HUES64 (cell line): ENCODE measurements around the gene EMC8.

Experiments
- H3K27ac ChIP-seq: 2 replicates; pipeline ENCODE4 v1.7.0; 2013; ENCODE audit warnings: low read depth, low read length, inconsistent platforms
- H3K27me3 ChIP-seq: 2 replicates; pipeline ENCODE4 v1.6.1; 2013; ENCODE audit warnings: mild to moderate bottlenecking, low read length; ENCODE audit not compliant: insufficient read depth
- H3K36me3 ChIP-seq: 2 replicates; pipeline ENCODE4 v1.6.1; 2013; ENCODE audit warnings: mild to moderate bottlenecking, low read length; ENCODE audit not compliant: insufficient read depth
- H3K4me1 ChIP-seq: 2 replicates; pipeline ENCODE4 v1.6.1; 2013; ENCODE audit warnings: mild to moderate bottlenecking, low read length, moderate library complexity; ENCODE audit not compliant: insufficient read depth
- H3K4me3 ChIP-seq: 2 replicates; pipeline ENCODE4 v1.5.1; 2013; ENCODE audit warnings: mild to moderate bottlenecking, low read length, moderate library complexity
- H3K9ac ChIP-seq: 2 replicates; pipeline ENCODE4 v1.6.1; 2013; ENCODE audit warnings: mild to moderate bottlenecking, low read depth, low read length
- H3K9me3 ChIP-seq: 2 replicates; pipeline ENCODE4 v1.6.1; 2013; ENCODE audit warnings: low read depth, low read length; ENCODE audit not compliant: insufficient read depth
- WGBS: fragments of 150-250, 120-280 bp; methylation state at CpG from one replicate; pipeline ENCODE4 v1.1.7; 2013; ENCODE audit warnings: missing lambda C conversion rate; 5-methylcytosine and 5-hydroxymethylcytosine counted together

EMC8 gene

DNA sequence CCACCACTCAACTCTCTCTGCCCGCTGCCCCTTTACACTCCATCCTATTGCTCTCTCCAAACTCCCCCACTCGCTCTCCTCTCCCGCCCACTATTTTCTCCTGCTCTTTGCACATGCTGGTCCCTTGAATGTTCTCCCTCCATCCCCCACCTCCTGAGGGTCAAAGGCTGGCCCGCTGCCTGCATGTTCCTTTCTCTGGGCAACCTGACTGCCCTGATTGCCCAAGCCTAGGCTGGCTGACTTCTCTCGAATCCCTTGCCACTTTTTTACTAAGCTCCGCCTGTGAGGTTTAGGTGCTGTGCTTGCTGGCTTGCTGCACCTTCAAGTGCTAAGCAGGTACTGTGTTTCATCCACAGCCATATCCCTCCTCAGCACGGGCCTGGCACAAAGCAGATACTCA lies 2.7 kb downstream of the EMC8 start:
- H3K36me3 ChIP-seq, result peaks cover 65% of the 10 kb centered on the region
- no peaks in the 10 kb centered on the region for H3K9me3 ChIP-seq
- H3K27ac ChIP-seq, result no peak overlapping the region
- 93% methylated on average over 7 of the region's 7 CpGs for WGBS
- H3K9ac ChIP-seq, result no peak overlapping the region
- H3K4me3 ChIP-seq, result no peak overlapping the region
- peaks cover 2% of the 10 kb centered on the region; the same call in 1 of the 2 replicates for H3K4me1 ChIP-seq
- no peaks in the 10 kb centered on the region for H3K27me3 ChIP-seq

DNA sequence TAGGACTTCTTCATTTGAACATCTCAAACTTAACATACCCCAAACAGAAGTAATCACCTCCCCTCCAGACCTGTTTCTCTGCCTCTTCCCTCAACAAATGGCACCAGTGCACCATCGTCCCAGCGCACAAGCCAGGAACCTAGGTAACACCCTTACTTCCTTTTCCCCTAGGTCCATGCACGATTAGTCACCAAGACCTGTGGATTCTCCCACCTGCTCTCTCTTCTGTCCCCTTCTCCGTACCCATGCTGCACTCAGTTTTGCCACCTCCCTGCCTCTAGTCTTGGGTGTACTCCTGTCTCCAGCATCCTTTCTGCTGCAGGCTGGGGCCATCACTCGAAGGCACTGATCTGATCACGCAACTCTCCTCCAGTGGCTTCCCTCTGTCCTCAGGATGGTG lies 3.2 kb downstream of the EMC8 start:
- 96% methylated on average over 6 of the region's 6 CpGs for WGBS
- Histone ChIP-seq H3K27ac (no peak overlapping the region), H3K4me1 (peaks cover 2% of the 10 kb centered on the region; the same call in 1 of the 2 replicates), H3K4me3 (no peak overlapping the region), H3K9me3 (no peaks in the 10 kb centered on the region), H3K9ac (no peak overlapping the region), H3K36me3 (peaks cover 64% of the 10 kb centered on the region), H3K27me3 (no peaks in the 10 kb centered on the region)

DNA sequence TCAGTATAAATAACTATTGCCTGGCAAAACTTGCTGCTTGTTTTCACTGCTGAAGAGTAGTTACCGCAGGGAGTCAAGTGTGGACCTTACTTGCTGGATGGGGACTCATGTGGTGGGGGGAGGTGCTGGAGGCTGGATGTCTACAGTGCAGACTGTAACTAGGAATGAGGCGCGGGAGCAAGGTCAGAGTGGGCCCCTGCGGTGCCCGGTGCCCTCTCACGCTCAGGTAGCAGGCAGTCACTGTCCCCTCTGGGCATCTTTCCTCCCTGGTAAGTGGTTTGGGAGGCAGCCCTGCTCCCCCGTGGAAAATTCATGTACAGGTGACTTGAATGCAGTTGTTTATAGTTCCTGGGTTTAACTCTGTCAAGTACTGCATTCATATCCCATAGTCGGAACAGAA lies 4.6 kb downstream of the EMC8 start:
- peaks cover 2% of the 10 kb centered on the region; the same call in 1 of the 2 replicates for H3K4me1 ChIP-seq
- no peak overlapping the region for H3K27ac ChIP-seq
- H3K4me3 ChIP-seq, result no peak overlapping the region
- 94% methylated on average over 8 of the region's 8 CpGs for WGBS
- no peaks in the 10 kb centered on the region for H3K9me3 ChIP-seq
- no peaks in the 10 kb centered on the region for H3K27me3 ChIP-seq
- no peak overlapping the region for H3K9ac ChIP-seq
- peaks cover 63% of the 10 kb centered on the region for H3K36me3 ChIP-seq

DNA sequence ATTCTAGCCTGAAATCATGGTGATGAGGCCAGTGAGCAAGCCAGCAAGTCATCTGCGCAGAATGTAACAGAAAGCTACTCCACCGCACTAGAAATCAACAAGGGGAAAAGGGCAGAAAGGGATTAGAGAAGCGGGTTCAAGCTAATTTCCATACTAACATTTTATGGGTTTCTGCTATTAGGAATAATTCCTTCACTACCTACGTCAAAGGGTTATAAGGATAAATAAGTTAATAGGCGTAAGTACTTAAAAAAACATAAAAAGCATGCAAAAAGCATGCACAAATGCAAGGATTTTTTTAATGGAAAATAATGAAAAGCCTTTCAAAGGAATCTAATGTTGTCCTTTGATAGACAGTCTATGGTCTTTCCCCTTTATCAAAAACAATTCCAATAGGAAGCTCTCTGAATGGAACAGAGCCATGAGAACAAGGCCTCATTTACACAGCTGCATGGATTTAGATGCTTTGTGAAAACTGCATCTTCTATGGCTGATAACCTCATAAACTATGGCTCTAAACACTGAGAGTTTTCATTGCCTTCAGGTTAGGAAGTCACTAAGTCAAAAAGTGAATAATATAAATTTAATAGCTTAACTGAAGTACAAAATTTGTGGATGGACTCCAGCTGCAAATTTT lies 5.6 kb downstream of the EMC8 start:
- Histone ChIP-seq H3K27ac (no peak overlapping the region), H3K9me3 (no peaks in the 10 kb centered on the region), H3K4me1 (peaks cover 2% of the 10 kb centered on the region; the same call in 1 of the 2 replicates), H3K4me3 (no peak overlapping the region), H3K36me3 (peaks cover 69% of the 10 kb centered on the region), H3K27me3 (no peaks in the 10 kb centered on the region), H3K9ac (no peak overlapping the region)
- 100% methylated on average over 2 of the region's 5 CpGs for WGBS

DNA sequence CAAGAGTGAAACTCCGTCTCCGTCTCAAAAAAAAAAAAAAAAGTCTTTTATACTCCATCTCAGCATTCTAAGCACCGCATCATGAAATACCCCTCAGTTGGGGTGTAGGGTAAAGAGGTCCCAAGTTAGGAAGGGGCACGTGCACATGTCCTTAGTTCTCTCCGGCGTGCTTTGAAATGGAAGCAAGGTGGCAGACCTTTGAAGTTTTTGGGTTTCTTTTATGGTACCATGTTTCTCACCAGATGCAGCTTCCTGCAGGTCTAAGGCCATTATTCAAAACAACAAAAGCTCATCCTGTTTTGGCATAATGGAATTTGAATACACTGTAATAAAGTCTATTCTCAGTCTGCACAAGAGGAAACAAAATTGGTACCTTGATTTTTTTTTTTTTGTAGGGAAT lies 9.6 kb downstream of the EMC8 start:
- Histone ChIP-seq H3K4me1 (no peaks in the 10 kb centered on the region), H3K27ac (no peak overlapping the region), H3K4me3 (no peak overlapping the region), H3K9ac (no peak overlapping the region), H3K36me3 (peaks cover 79% of the 10 kb centered on the region), H3K9me3 (no peaks in the 10 kb centered on the region), H3K27me3 (no peaks in the 10 kb centered on the region)
- WGBS, result 86% methylated on average over 6 of the region's 6 CpGs

DNA sequence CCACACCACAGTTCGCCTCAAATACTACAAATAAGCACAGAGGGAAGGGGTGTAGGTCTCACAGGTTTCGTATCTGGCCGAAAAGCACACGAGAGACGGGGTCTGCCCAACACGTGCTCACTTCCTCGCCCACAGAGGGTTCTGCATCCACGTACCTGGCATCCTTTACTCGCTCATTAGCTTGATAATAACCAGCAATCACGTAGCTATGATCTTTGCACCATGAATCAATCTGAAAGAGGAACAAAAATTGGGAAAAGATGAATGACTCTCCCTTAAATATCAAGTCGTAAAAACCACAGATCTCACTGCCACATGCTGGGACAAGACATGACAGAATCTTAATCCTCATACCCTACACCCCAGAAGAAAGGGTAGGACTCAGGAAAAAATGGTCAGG lies 10.5 kb downstream of the EMC8 start:
- no peak overlapping the region for H3K9ac ChIP-seq
- H3K36me3 ChIP-seq, result peaks cover 75% of the 10 kb centered on the region
- no peaks in the 10 kb centered on the region for H3K9me3 ChIP-seq
- WGBS, result 96% methylated on average over 11 of the region's 11 CpGs
- H3K4me3 ChIP-seq, result no peak overlapping the region
- H3K27ac ChIP-seq, result no peak overlapping the region
- H3K4me1 ChIP-seq, result no peaks in the 10 kb centered on the region
- H3K27me3 ChIP-seq, result no peaks in the 10 kb centered on the region

- no peak overlapping the region for H3K4me3 ChIP-seq
- H3K36me3 ChIP-seq, result peaks cover 57% of the 10 kb centered on the region
- 97% methylated on average over 2 of the region's 2 CpGs for WGBS
- no peak overlapping the region for H3K9ac ChIP-seq
- H3K27ac ChIP-seq, result no peak overlapping the region
- no peaks in the 10 kb centered on the region for H3K4me1 ChIP-seq
- H3K27me3 ChIP-seq, result no peaks in the 10 kb centered on the region
- H3K9me3 ChIP-seq, result no peaks in the 10 kb centered on the region
These were observed 13.4 kb downstream of the EMC8 start for GRCh38 chr16:85785927-85786326.

DNA sequence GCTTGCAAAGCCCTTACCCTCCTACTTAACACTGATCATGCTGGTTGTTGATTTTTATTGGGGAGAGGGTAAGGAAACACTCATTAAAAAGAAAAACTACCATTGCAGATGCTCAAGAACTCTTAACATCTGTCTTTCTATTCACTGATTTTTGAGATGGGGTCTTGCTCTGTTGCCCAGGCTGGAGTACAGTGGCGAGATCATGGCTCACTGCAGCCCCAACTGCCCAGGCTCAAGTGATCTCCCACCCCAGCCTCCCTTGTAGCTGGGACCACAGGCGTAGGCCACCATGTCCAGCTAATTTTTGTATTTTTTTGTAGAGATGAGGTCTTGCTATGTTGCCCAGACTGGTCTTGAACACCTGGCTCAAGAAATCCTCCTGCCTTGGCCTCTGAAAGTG lies 14.5 kb downstream of the EMC8 start:
- Histone ChIP-seq H3K4me1 (no peaks in the 10 kb centered on the region), H3K27me3 (no peaks in the 10 kb centered on the region), H3K4me3 (no peak overlapping the region), H3K27ac (no peak overlapping the region), H3K9ac (no peak overlapping the region), H3K9me3 (no peaks in the 10 kb centered on the region), H3K36me3 (peaks cover 65% of the 10 kb centered on the region)
- WGBS, result 96% methylated on average over 2 of the region's 2 CpGs

DNA sequence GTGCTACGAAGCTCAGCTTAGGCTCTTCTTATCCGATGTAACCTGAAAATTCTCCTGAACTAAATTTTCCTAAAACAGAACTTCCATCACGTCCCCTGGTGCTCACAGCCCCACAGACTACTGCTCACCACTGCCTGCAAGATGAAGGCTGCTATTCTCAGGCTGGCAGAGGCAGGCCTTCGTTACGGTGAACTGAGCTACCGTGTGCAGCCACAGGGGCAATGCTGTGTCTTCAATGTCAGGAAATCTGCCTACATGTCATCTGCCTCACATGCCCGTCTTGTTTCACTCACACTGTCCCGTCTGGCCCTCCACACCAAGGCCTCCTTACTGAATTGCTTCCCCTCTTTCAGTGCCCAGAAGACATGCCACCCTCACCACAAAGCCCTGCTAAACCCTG lies 15.9 kb downstream of the EMC8 start:
- Histone ChIP-seq H3K27me3 (no peaks in the 10 kb centered on the region), H3K4me3 (no peak overlapping the region), H3K4me1 (no peaks in the 10 kb centered on the region), H3K9ac (no peak overlapping the region), H3K9me3 (no peaks in the 10 kb centered on the region), H3K36me3 (peaks cover 70% of the 10 kb centered on the region), H3K27ac (no peak overlapping the region)
- WGBS, result 95% methylated on average over 8 of the region's 8 CpGs

DNA sequence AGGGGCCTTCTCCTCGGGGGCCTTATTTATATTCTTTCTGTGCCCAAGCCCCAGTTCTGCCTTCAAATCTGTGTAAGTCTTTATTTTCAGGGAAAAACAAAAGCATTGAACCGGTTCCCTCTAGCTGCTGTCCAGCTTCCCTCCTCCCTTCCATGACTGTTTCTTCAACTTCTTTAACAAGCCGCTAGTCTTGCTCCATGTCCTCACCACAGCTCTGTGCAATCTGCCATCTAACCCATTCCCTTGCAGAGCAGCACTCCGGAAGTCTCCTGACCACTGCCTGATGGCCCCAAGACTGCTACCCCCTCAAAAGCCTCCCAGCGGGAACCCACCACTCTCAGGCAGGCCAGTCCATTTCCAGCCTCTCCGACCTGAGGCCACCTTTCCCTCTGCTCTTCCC lies 16.9 kb downstream of the EMC8 start:
- peaks cover 70% of the 10 kb centered on the region for H3K36me3 ChIP-seq
- WGBS, result 92% methylated on average over 6 of the region's 6 CpGs

GRCh38 chr16:85781695-85782370 lies 17.5 kb downstream of the EMC8 start:
- Histone ChIP-seq H3K27me3 (no peaks in the 10 kb centered on the region), H3K4me3 (no peak overlapping the region), H3K4me1 (no peaks in the 10 kb centered on the region), H3K9ac (no peak overlapping the region), H3K27ac (no peak overlapping the region), H3K36me3 (peaks cover 70% of the 10 kb centered on the region), H3K9me3 (no peaks in the 10 kb centered on the region)
- WGBS, result 96% methylated on average over 16 of the region's 16 CpGs

More for the DNA sequence above, 16.9 kb downstream of the EMC8 start:
- Histone ChIP-seq H3K9me3 (no peaks in the 10 kb centered on the region), H3K27me3 (no peaks in the 10 kb centered on the region), H3K4me3 (no peak overlapping the region), H3K4me1 (no peaks in the 10 kb centered on the region), H3K9ac (no peak overlapping the region), H3K27ac (no peak overlapping the region)
